ENCODE results near the gene GRID2. TPM values are rescaled to one million over a fixed set of nuclear protein-coding genes. Genes with fewer than 3 reads are reported as not detected.

Gene GRID2
- polyA plus RNA-seq, 1 experiment: not detected

- Histone ChIP-seq H3K27me3 (ENCODE audit: control insufficient read depth, insufficient read depth, low read length) (no peaks in the 10 kb centered on the region), H3K9me3 (ENCODE audit: control insufficient read depth, insufficient read depth, low read length) (no peaks in the 10 kb centered on the region)
Observed at GRCh38 chr4:93212250-93212649, 908.5 kb downstream of the GRID2 start.

GRCh38 chr4:93216646-93217045 is 912.9 kb downstream of the GRID2 start:
- Histone ChIP-seq H3K27ac (ENCODE audit: low read depth, low read length) (no peak overlapping the region), H3K9me3 (ENCODE audit: control insufficient read depth, insufficient read depth, low read length) (no peaks in the 10 kb centered on the region), H3K27me3 (ENCODE audit: control insufficient read depth, insufficient read depth, low read length) (no peaks in the 10 kb centered on the region), H3K4me3 (ENCODE audit: low read depth, low read length) (no peak overlapping the region)
- TF ChIP-seq CTCF (IDR thresholded peaks at IDR 0.05; ENCODE audit: low read depth, low read length): no peak
- ChIA-PET POLR2A (no interaction called here), CTCF (no interaction called here)
- no peak for DNase-seq (ENCODE audit: low read depth, low spot score)

More at GRCh38 chr4:93212250-93212649, 908.5 kb downstream of the GRID2 start:
- Histone ChIP-seq H3K4me3 (ENCODE audit: low read depth, low read length) (no peak overlapping the region), H3K27ac (ENCODE audit: low read depth, low read length) (no peak overlapping the region)
- no peak for DNase-seq (ENCODE audit: low read depth, low spot score)
- ChIA-PET POLR2A (no interaction called here), CTCF (interaction anchor here (0.7 kb wide), 1 partner anchor 13 kb away, joined by 4 read pairs; no protein-coding TSS in a partner anchor)
- no peak for TF ChIP-seq CTCF (IDR thresholded peaks at IDR 0.05; ENCODE audit: low read depth, low read length)

GRCh38 chr4:93217431-93217830 is 913.7 kb downstream of the GRID2 start:
- no peak for TF ChIP-seq CTCF (IDR thresholded peaks at IDR 0.05; ENCODE audit: low read depth, low read length)
- Histone ChIP-seq H3K9me3 (ENCODE audit: control insufficient read depth, insufficient read depth, low read length) (no peaks in the 10 kb centered on the region), H3K4me3 (ENCODE audit: low read depth, low read length) (no peak overlapping the region), H3K27me3 (ENCODE audit: control insufficient read depth, insufficient read depth, low read length) (no peaks in the 10 kb centered on the region), H3K27ac (ENCODE audit: low read depth, low read length) (no peak overlapping the region)
- ChIA-PET CTCF (no interaction called here), POLR2A (no interaction called here)
- no peak for DNase-seq (ENCODE audit: low read depth, low spot score)

- H3K27me3 ChIP-seq (ENCODE audit: control insufficient read depth, insufficient read depth, low read length): no peaks in the 10 kb centered on the region
- POLR2A ChIA-PET: no interaction called here
- TF ChIP-seq CTCF (IDR thresholded peaks at IDR 0.05; ENCODE audit: low read depth, low read length): no peak
- CTCF ChIA-PET: no interaction called here
- no peak overlapping the region for H3K4me3 ChIP-seq (ENCODE audit: low read depth, low read length)
- H3K9me3 ChIP-seq (ENCODE audit: control insufficient read depth, insufficient read depth, low read length): no peaks in the 10 kb centered on the region
- H3K27ac ChIP-seq (ENCODE audit: low read depth, low read length): no peak overlapping the region
- DNase-seq (ENCODE audit: low read depth, low spot score): no peak
Observed at GRCh38 chr4:93221771-93222170, 918.0 kb downstream of the GRID2 start.

GRCh38 chr4:93228021-93228420 is 924.3 kb downstream of the GRID2 start:
- DNase-seq (ENCODE audit: low read depth, low spot score): no peak
- Histone ChIP-seq H3K27me3 (ENCODE audit: control insufficient read depth, insufficient read depth, low read length) (no peaks in the 10 kb centered on the region), H3K4me3 (ENCODE audit: low read depth, low read length) (no peak overlapping the region), H3K27ac (ENCODE audit: low read depth, low read length) (no peak overlapping the region), H3K9me3 (ENCODE audit: control insufficient read depth, insufficient read depth, low read length) (no peaks in the 10 kb centered on the region)
- CTCF ChIA-PET: no interaction called here
- TF ChIP-seq CTCF (IDR thresholded peaks at IDR 0.05; ENCODE audit: low read depth, low read length): no peak
- POLR2A ChIA-PET: no interaction called here

Data from AG04450 (cell line).